ENCODE measurements around the gene ZNF846.
"Not testable (repeated sequence)": the region's sequence is repeated elsewhere in the genome, so short reads cannot be mapped to it uniquely, and the experiment has no call there.

Gene ZNF846

GRCh38 chr19:9791073-9791367 is 22.5 kb upstream of the ZNF846 start:
- not testable (repeated sequence) for H3K4me1 ChIP-seq (ENCODE audit: insufficient read depth, low read length); H3K36me3 ChIP-seq (ENCODE audit: insufficient read depth, low read length); H3K9me3 ChIP-seq (ENCODE audit: control insufficient read depth, insufficient read depth, low read length)
- H3K9ac ChIP-seq (ENCODE audit: low read depth, low read length), result peak overlapping the region; percentile 35; the same call in 1 of the 2 replicates

GRCh38 chr19:9789579-9789978 is 21.0 kb upstream of the ZNF846 start:
- H3K36me3 ChIP-seq (ENCODE audit: insufficient read depth, low read length), result not testable (repeated sequence)

GRCh38 chr19:9789066-9789465 is 20.5 kb upstream of the ZNF846 start:
- H3K9ac ChIP-seq (ENCODE audit: low read depth, low read length), result no peak overlapping the region
- peaks cover 7% of the 10 kb centered on the region for H3K4me1 ChIP-seq (ENCODE audit: insufficient read depth, low read length)
- no peaks in the 10 kb centered on the region for H3K36me3 ChIP-seq (ENCODE audit: insufficient read depth, low read length)
- no peaks in the 10 kb centered on the region; the same call in 1 of the 2 replicates for H3K9me3 ChIP-seq (ENCODE audit: control insufficient read depth, insufficient read depth, low read length)

More at GRCh38 chr19:9789579-9789978, 21.0 kb upstream of the ZNF846 start:
- H3K9ac ChIP-seq (ENCODE audit: low read depth, low read length); H3K4me1 ChIP-seq (ENCODE audit: insufficient read depth, low read length); H3K9me3 ChIP-seq (ENCODE audit: control insufficient read depth, insufficient read depth, low read length): not testable (repeated sequence)

- H3K36me3 ChIP-seq (ENCODE audit: insufficient read depth, low read length); H3K4me1 ChIP-seq (ENCODE audit: insufficient read depth, low read length); H3K9me3 ChIP-seq (ENCODE audit: control insufficient read depth, insufficient read depth, low read length); H3K9ac ChIP-seq (ENCODE audit: low read depth, low read length): not testable (repeated sequence)
These were observed 20.1 kb upstream of the ZNF846 start for GRCh38 chr19:9788604-9789003.

GRCh38 chr19:9786819-9787218 is 18.3 kb upstream of the ZNF846 start:
- Histone ChIP-seq H3K9me3 (ENCODE audit: control insufficient read depth, insufficient read depth, low read length) (no peaks in the 10 kb centered on the region), H3K4me1 (ENCODE audit: insufficient read depth, low read length) (peaks cover 7% of the 10 kb centered on the region), H3K36me3 (ENCODE audit: insufficient read depth, low read length) (no peaks in the 10 kb centered on the region), H3K9ac (ENCODE audit: low read depth, low read length) (no peak overlapping the region)

GRCh38 chr19:9786342-9786741 is 17.8 kb upstream of the ZNF846 start:
- no peaks in the 10 kb centered on the region for H3K9me3 ChIP-seq (ENCODE audit: control insufficient read depth, insufficient read depth, low read length)
- H3K4me1 ChIP-seq (ENCODE audit: insufficient read depth, low read length), result peaks cover 7% of the 10 kb centered on the region
- H3K36me3 ChIP-seq (ENCODE audit: insufficient read depth, low read length), result no peaks in the 10 kb centered on the region
- H3K9ac ChIP-seq (ENCODE audit: low read depth, low read length), result peak overlapping the region; percentile 85; the same call in 1 of the 2 replicates

GRCh38 chr19:9785367-9786331 is 17.1 kb upstream of the ZNF846 start:
- no peaks in the 10 kb centered on the region for H3K36me3 ChIP-seq (ENCODE audit: insufficient read depth, low read length)
- no peaks in the 10 kb centered on the region for H3K9me3 ChIP-seq (ENCODE audit: control insufficient read depth, insufficient read depth, low read length)
- H3K9ac ChIP-seq (ENCODE audit: low read depth, low read length), result peak overlapping the region; percentile 85
- peaks cover 7% of the 10 kb centered on the region for H3K4me1 ChIP-seq (ENCODE audit: insufficient read depth, low read length)

- not testable (repeated sequence) for H3K9me3 ChIP-seq (ENCODE audit: control insufficient read depth, insufficient read depth, low read length); H3K4me1 ChIP-seq (ENCODE audit: insufficient read depth, low read length); H3K36me3 ChIP-seq (ENCODE audit: insufficient read depth, low read length); H3K9ac ChIP-seq (ENCODE audit: low read depth, low read length)
These were observed 15.6 kb upstream of the ZNF846 start for GRCh38 chr19:9784163-9784496.

- Histone ChIP-seq H3K9me3 (ENCODE audit: control insufficient read depth, insufficient read depth, low read length) (no peaks in the 10 kb centered on the region), H3K4me1 (ENCODE audit: insufficient read depth, low read length) (no peaks in the 10 kb centered on the region), H3K36me3 (ENCODE audit: insufficient read depth, low read length) (no peaks in the 10 kb centered on the region), H3K9ac (ENCODE audit: low read depth, low read length) (no peak overlapping the region)
These were observed 13.8 kb upstream of the ZNF846 start for GRCh38 chr19:9782338-9782737.

- Histone ChIP-seq H3K4me1 (ENCODE audit: insufficient read depth, low read length) (no peaks in the 10 kb centered on the region), H3K9ac (ENCODE audit: low read depth, low read length) (no peak overlapping the region), H3K36me3 (ENCODE audit: insufficient read depth, low read length) (no peaks in the 10 kb centered on the region; the same call in 1 of the 2 replicates), H3K9me3 (ENCODE audit: control insufficient read depth, insufficient read depth, low read length) (peaks cover 25% of the 10 kb centered on the region)
These were observed 10.7 kb downstream of the ZNF846 start for GRCh38 chr19:9757544-9758501.

- no peaks in the 10 kb centered on the region for H3K4me1 ChIP-seq (ENCODE audit: insufficient read depth, low read length)
- peaks cover 20% of the 10 kb centered on the region for H3K9me3 ChIP-seq (ENCODE audit: control insufficient read depth, insufficient read depth, low read length)
- no peak overlapping the region for H3K9ac ChIP-seq (ENCODE audit: low read depth, low read length)
- no peaks in the 10 kb centered on the region; the same call in 1 of the 2 replicates for H3K36me3 ChIP-seq (ENCODE audit: insufficient read depth, low read length)
These were observed 15.7 kb downstream of the ZNF846 start for GRCh38 chr19:9752701-9753443.

GRCh38 chr19:9751446-9751845 is 17.1 kb downstream of the ZNF846 start:
- Histone ChIP-seq H3K36me3 (ENCODE audit: insufficient read depth, low read length) (no peaks in the 10 kb centered on the region; the same call in 1 of the 2 replicates), H3K9ac (ENCODE audit: low read depth, low read length) (no peak overlapping the region), H3K4me1 (ENCODE audit: insufficient read depth, low read length) (no peaks in the 10 kb centered on the region), H3K9me3 (ENCODE audit: control insufficient read depth, insufficient read depth, low read length) (peaks cover 8% of the 10 kb centered on the region; the same call in 1 of the 2 replicates)

GRCh38 chr19:9741476-9742171 is 26.9 kb downstream of the ZNF846 start:
- no peaks in the 10 kb centered on the region for H3K4me1 ChIP-seq (ENCODE audit: insufficient read depth, low read length)
- H3K36me3 ChIP-seq (ENCODE audit: insufficient read depth, low read length), result no peaks in the 10 kb centered on the region
- H3K9me3 ChIP-seq (ENCODE audit: control insufficient read depth, insufficient read depth, low read length), result no peaks in the 10 kb centered on the region
- H3K9ac ChIP-seq (ENCODE audit: low read depth, low read length), result no peak overlapping the region

Measured in ES-I3 (cell line).